Immature natural killer cell (primary cell): ENCODE data around the gene ATCAY. TPM values are rescaled to one million over a fixed set of nuclear protein-coding genes. Genes with fewer than 3 reads are reported as not detected.

ENCODE experiments used
- DNase-seq, 3 donors: peaks; one replicate each; pipeline ENCODE4 v3.0.0; 2022; ENCODE audit warnings: mixed read lengths in 1 of 3
- H3K27ac Mint-ChIP-seq, 6 donors: one replicate each; pipeline ENCODE4 v1.8.0; 2020; ENCODE audit warnings: mixed read lengths in 6 of 6, mild to moderate bottlenecking in 5 of 6, inconsistent platforms in 4 of 6, moderate library complexity in 3 of 6
- H3K27me3 Mint-ChIP-seq, 3 donors: one replicate each; pipeline ENCODE4 v1.8.0; 2020 to 2021; ENCODE audit warnings: low read depth in 3 of 3, mild to moderate bottlenecking in 3 of 3, mixed read lengths in 3 of 3, moderate library complexity in 3 of 3, inconsistent platforms in 1 of 3
- H3K36me3 Mint-ChIP-seq, 3 donors: one replicate each; pipeline ENCODE4 v1.8.0; 2020; ENCODE audit warnings: mixed read lengths in 3 of 3, inconsistent platforms in 2 of 3, mild to moderate bottlenecking in 2 of 3
- H3K4me1 Mint-ChIP-seq, 2 donors: one replicate each; pipeline ENCODE4 v1.8.0; 2020; ENCODE audit warnings: inconsistent platforms in 2 of 2, mild to moderate bottlenecking in 2 of 2, mixed read lengths in 2 of 2, moderate library complexity in 1 of 2
- H3K4me3 Mint-ChIP-seq, 5 donors: one replicate each; pipeline ENCODE4 v1.8.0; 2020; ENCODE audit warnings: mild to moderate bottlenecking in 5 of 5, mixed read lengths in 5 of 5, inconsistent platforms in 3 of 5, moderate library complexity in 3 of 5
- H3K9me3 Mint-ChIP-seq, 6 donors: one replicate each; pipeline ENCODE4 v1.8.0; 2020; ENCODE audit warnings: mild to moderate bottlenecking in 6 of 6, mixed read lengths in 6 of 6, inconsistent platforms in 4 of 6, moderate library complexity in 3 of 6
- polyA plus RNA-seq, 3 donors: library from polyadenylated mRNA; unstranded; fragments of 300-500 nt; fragmentation: Illumina TruSeq; gene quantifications; one replicate each; pipeline ENCODE4 v1.2.3, GENCODE V29; 2021

The ATCAY gene
- polyA plus RNA-seq, 3 donors from 2014 or later: not detected

- Mint-ChIP-seq H3K4me3 (no peak overlapping the region), H3K4me1 (no peaks in the 10 kb centered on the region), H3K9me3 (peaks cover 0 to 1% (median 0%) of the 10 kb centered on the region in 6 donors), H3K27ac (no peak overlapping the region), H3K27me3 (peaks cover 0 to 1% (median 0%) of the 10 kb centered on the region in 3 donors), H3K36me3 (no peaks in the 10 kb centered on the region)
- peak; percentile 37 to 63 (median 58) for DNase-seq
These were observed 31.4 kb upstream of the ATCAY start for GRCh38 chr19:3849092-3849491.

- H3K36me3 Mint-ChIP-seq: no peaks in the 10 kb centered on the region
- H3K27ac Mint-ChIP-seq: no peak overlapping the region
These were observed 30.7 kb upstream of the ATCAY start for GRCh38 chr19:3849787-3850186.

GRCh38 chr19:3850320-3850972 is 30.0 kb upstream of the ATCAY start:
- no peak overlapping the region for H3K27ac Mint-ChIP-seq
- DNase-seq: no peak
- H3K4me1 Mint-ChIP-seq: no peaks in the 10 kb centered on the region
- H3K9me3 Mint-ChIP-seq: peaks cover 0 to 1% (median 0%) of the 10 kb centered on the region in 6 donors
- no peaks in the 10 kb centered on the region for H3K36me3 Mint-ChIP-seq
- H3K27me3 Mint-ChIP-seq: peaks cover 0 to 1% (median 0%) of the 10 kb centered on the region in 3 donors
- no peak overlapping the region for H3K4me3 Mint-ChIP-seq

More at GRCh38 chr19:3849787-3850186, 30.7 kb upstream of the ATCAY start:
- Mint-ChIP-seq H3K4me3 (no peak overlapping the region), H3K27me3 (peaks cover 0 to 1% (median 0%) of the 10 kb centered on the region in 3 donors), H3K9me3 (peaks cover 0 to 1% (median 0%) of the 10 kb centered on the region in 6 donors), H3K4me1 (no peaks in the 10 kb centered on the region)
- no peak for DNase-seq

- H3K27me3 Mint-ChIP-seq: no peaks in the 10 kb centered on the region
- no peaks in the 10 kb centered on the region for H3K9me3 Mint-ChIP-seq
- H3K4me3 Mint-ChIP-seq: no peak overlapping the region
- H3K27ac Mint-ChIP-seq: no peak overlapping the region
- DNase-seq: no peak
- no peaks in the 10 kb centered on the region for H3K36me3 Mint-ChIP-seq
- H3K4me1 Mint-ChIP-seq: no peaks in the 10 kb centered on the region
These were observed 29.0 kb upstream of the ATCAY start for GRCh38 chr19:3851254-3852176.

GRCh38 chr19:3852177-3852511 is 28.3 kb upstream of the ATCAY start:
- Mint-ChIP-seq H3K27ac (no peak overlapping the region), H3K4me3 (no peak overlapping the region), H3K9me3 (no peaks in the 10 kb centered on the region), H3K36me3 (no peaks in the 10 kb centered on the region), H3K4me1 (no peaks in the 10 kb centered on the region), H3K27me3 (no peaks in the 10 kb centered on the region)
- DNase-seq: no peak

- H3K36me3 Mint-ChIP-seq: no peaks in the 10 kb centered on the region
- H3K27me3 Mint-ChIP-seq: no peaks in the 10 kb centered on the region
- DNase-seq: peak; percentile 45 to 59 (median 51)
- H3K27ac Mint-ChIP-seq: no peak overlapping the region
- H3K4me1 Mint-ChIP-seq: no peaks in the 10 kb centered on the region
- H3K9me3 Mint-ChIP-seq: no peaks in the 10 kb centered on the region
- no peak overlapping the region for H3K4me3 Mint-ChIP-seq
These were observed 27.8 kb upstream of the ATCAY start for GRCh38 chr19:3852614-3853254.

GRCh38 chr19:3855320-3855719 is 25.2 kb upstream of the ATCAY start:
- Mint-ChIP-seq H3K36me3 (no peaks in the 10 kb centered on the region), H3K27ac (no peak overlapping the region), H3K4me1 (no peaks in the 10 kb centered on the region), H3K9me3 (no peaks in the 10 kb centered on the region), H3K27me3 (peaks cover 0 to 3% (median 2%) of the 10 kb centered on the region in 3 donors), H3K4me3 (no peak overlapping the region)
- no peak for DNase-seq

- Mint-ChIP-seq H3K4me1 (no peaks in the 10 kb centered on the region), H3K4me3 (no peak overlapping the region), H3K36me3 (no peaks in the 10 kb centered on the region), H3K27me3 (peaks cover 0 to 3% (median 2%) of the 10 kb centered on the region in 3 donors), H3K27ac (no peak overlapping the region), H3K9me3 (no peaks in the 10 kb centered on the region)
- no peak for DNase-seq
These were observed 23.0 kb upstream of the ATCAY start for GRCh38 chr19:3857449-3858003.

- Mint-ChIP-seq H3K27ac (no peak overlapping the region), H3K36me3 (no peaks in the 10 kb centered on the region), H3K4me3 (no peak overlapping the region), H3K4me1 (no peaks in the 10 kb centered on the region), H3K9me3 (no peaks in the 10 kb centered on the region), H3K27me3 (peaks cover 0 to 6% (median 4%) of the 10 kb centered on the region in 3 donors)
- no peak for DNase-seq
These were observed 20.0 kb upstream of the ATCAY start for GRCh38 chr19:3860499-3860898.

- H3K9me3 Mint-ChIP-seq: no peaks in the 10 kb centered on the region
- peaks cover 0 to 4% (median 0%) of the 10 kb centered on the region in 3 donors for H3K36me3 Mint-ChIP-seq
- H3K4me1 Mint-ChIP-seq: peaks cover 0 to 6% of the 10 kb centered on the region in 2 donors
- peaks cover 3 to 15% (median 13%) of the 10 kb centered on the region in 3 donors for H3K27me3 Mint-ChIP-seq
- no peak overlapping the region for H3K27ac Mint-ChIP-seq
- no peak for DNase-seq
- H3K4me3 Mint-ChIP-seq: no peak overlapping the region
These were observed 17.5 kb upstream of the ATCAY start for GRCh38 chr19:3862826-3863500.

- no peak for DNase-seq
- Mint-ChIP-seq H3K27me3 (peaks cover 6 to 18% (median 17%) of the 10 kb centered on the region in 3 donors), H3K9me3 (no peaks in the 10 kb centered on the region), H3K4me1 (peaks cover 0 to 10% of the 10 kb centered on the region in 2 donors), H3K36me3 (peaks cover 0 to 4% (median 0%) of the 10 kb centered on the region in 3 donors), H3K4me3 (no peak overlapping the region), H3K27ac (no peak overlapping the region)
These were observed 16.8 kb upstream of the ATCAY start for GRCh38 chr19:3863648-3864047.

- H3K9me3 Mint-ChIP-seq: peaks cover 0 to 2% (median 0%) of the 10 kb centered on the region in 6 donors
- peaks cover 12 to 31% (median 22%) of the 10 kb centered on the region in 3 donors for H3K27me3 Mint-ChIP-seq
- H3K36me3 Mint-ChIP-seq: peaks cover 0 to 4% (median 0%) of the 10 kb centered on the region in 3 donors
- H3K4me1 Mint-ChIP-seq: peaks cover 6 to 17% of the 10 kb centered on the region in 2 donors
- no peak for DNase-seq
- H3K4me3 Mint-ChIP-seq: peak overlapping the region in 3 of 5 donors; percentile 27 to 71 (median 47)
- no peak overlapping the region for H3K27ac Mint-ChIP-seq
These were observed 13.4 kb upstream of the ATCAY start for GRCh38 chr19:3866910-3867638.
